H9 (cell line): ENCODE results near the gene DTWD2. TPM values are rescaled to one million over a fixed set of nuclear protein-coding genes. Genes with fewer than 3 reads are reported as not detected.

Source experiments
- DNase-seq: peaks from one replicate; pipeline ENCODE4 v3.0.0-alpha.2; 2017
- H2AFZ ChIP-seq: one replicate; pipeline ENCODE4 v1.6.1; 2013; ENCODE audit warnings: mild to moderate bottlenecking, low read length, control low read depth, moderate library complexity
- H2AK5ac ChIP-seq: 2 replicates; pipeline ENCODE4 v1.6.1; 2013; ENCODE audit warnings: low read length, control low read depth, mixed read lengths; ENCODE audit not compliant: insufficient read length
- H2BK120ac ChIP-seq: one replicate; pipeline ENCODE4 v1.6.1; 2013; ENCODE audit warnings: low read depth, mild to moderate bottlenecking, low read length, control low read depth, inconsistent platforms; ENCODE audit not compliant: poor library complexity, severe bottlenecking
- H2BK12ac ChIP-seq: 2 replicates; pipeline ENCODE4 v1.6.1; 2013; ENCODE audit warnings: low read length, control low read depth, mixed read lengths, low read depth; ENCODE audit not compliant: insufficient read length
- H2BK15ac ChIP-seq: 2 replicates; pipeline ENCODE4 v1.6.1; 2013; ENCODE audit warnings: low read depth, low read length, control low read depth
- H2BK20ac ChIP-seq: one replicate; pipeline ENCODE4 v1.6.1; 2013; ENCODE audit warnings: low read depth, mild to moderate bottlenecking, low read length, control low read depth, inconsistent platforms; ENCODE audit not compliant: poor library complexity, severe bottlenecking
- H2BK5ac ChIP-seq: 2 replicates; pipeline ENCODE4 v1.6.1; 2013; ENCODE audit warnings: low read length, control low read depth, mixed read lengths; ENCODE audit not compliant: insufficient read length
- H3K14ac ChIP-seq: 2 replicates; pipeline ENCODE4 v1.6.1; 2013; ENCODE audit warnings: low read length, control low read depth; ENCODE audit not compliant: insufficient read depth
- H3K18ac ChIP-seq: 2 replicates; pipeline ENCODE4 v1.6.1; 2013; ENCODE audit warnings: low read depth, mild to moderate bottlenecking, mixed read lengths, low read length, control low read depth; ENCODE audit not compliant: insufficient read length
- H3K23ac ChIP-seq: 2 replicates; pipeline ENCODE4 v1.6.1; 2013; ENCODE audit warnings: low read length, control low read depth, mixed read lengths, low read depth; ENCODE audit not compliant: insufficient read length
- H3K23me2 ChIP-seq: 2 replicates; pipeline ENCODE4 v1.6.1; 2013; ENCODE audit warnings: low read depth, mild to moderate bottlenecking, mixed read lengths, low read length, control low read depth; ENCODE audit not compliant: insufficient read length, poor library complexity, severe bottlenecking
- H3K27ac ChIP-seq: 2 replicates; pipeline ENCODE4 v1.5.1; 2013; ENCODE audit warnings: low read length, control low read depth, mixed read lengths, low read depth; ENCODE audit not compliant: insufficient read length
- H3K27me3 ChIP-seq: 2 replicates; pipeline ENCODE4 v1.6.1; 2013; ENCODE audit warnings: low read length, control low read depth, inconsistent platforms; ENCODE audit not compliant: insufficient read depth
- H3K4ac ChIP-seq: 2 replicates; pipeline ENCODE4 v1.6.1; 2013; ENCODE audit warnings: low read depth, mild to moderate bottlenecking, control low read depth, inconsistent platforms, low read length, moderate library complexity
- H3K4me1 ChIP-seq: 2 replicates; pipeline ENCODE4 v1.6.1; 2013; ENCODE audit warnings: low read length, control low read depth, inconsistent platforms; ENCODE audit not compliant: insufficient read depth
- H3K4me2 ChIP-seq: 2 replicates; pipeline ENCODE4 v1.6.1; 2013; ENCODE audit warnings: low read length, control low read depth, mixed read lengths; ENCODE audit not compliant: insufficient read length, insufficient read depth
- H3K56ac ChIP-seq: 2 replicates; pipeline ENCODE4 v1.6.1; 2013; ENCODE audit warnings: low read depth, mild to moderate bottlenecking, mixed read lengths, low read length, control low read depth; ENCODE audit not compliant: insufficient read length
- H3K79me1 ChIP-seq: 2 replicates; pipeline ENCODE4 v1.6.1; 2013; ENCODE audit warnings: low read depth, mild to moderate bottlenecking, moderate library complexity, low read length, control low read depth, inconsistent platforms; ENCODE audit not compliant: insufficient read depth, poor library complexity, severe bottlenecking
- H3K79me2 ChIP-seq: 2 replicates; pipeline ENCODE4 v1.6.1; 2013; ENCODE audit warnings: low read length, control low read depth, inconsistent platforms; ENCODE audit not compliant: insufficient read depth
- H3K9ac ChIP-seq: 2 replicates; pipeline ENCODE4 v1.6.1; 2013; ENCODE audit warnings: low read length, control low read depth, mixed read lengths; ENCODE audit not compliant: insufficient read length; ENCODE audit errors: extremely low read depth
- H3K9me3 ChIP-seq: one replicate; pipeline ENCODE4 v1.6.1; 2013; ENCODE audit warnings: low read depth, low read length, inconsistent platforms; ENCODE audit not compliant: control insufficient read depth
- H3T11ph ChIP-seq: one replicate; pipeline ENCODE4 v1.6.1; 2013; ENCODE audit warnings: mild to moderate bottlenecking, low read length, control low read depth, inconsistent platforms
- H4K20me1 ChIP-seq: one replicate; pipeline ENCODE4 v1.6.1; 2013; ENCODE audit not compliant: control insufficient read depth, insufficient read length, insufficient read depth
- H4K5ac ChIP-seq: 2 replicates; pipeline ENCODE4 v1.6.1; 2013; ENCODE audit warnings: low read depth, mild to moderate bottlenecking, mixed read lengths, low read length, control low read depth; ENCODE audit not compliant: insufficient read length
- H4K8ac ChIP-seq: replicated peaks from 2 replicates; pipeline ENCODE4 v1.6.1; 2013; ENCODE audit warnings: low read length, control low read depth, mixed read lengths, low read depth; ENCODE audit not compliant: insufficient read length
- H4K91ac ChIP-seq: 2 replicates; pipeline ENCODE4 v1.6.1; 2013; ENCODE audit warnings: low read depth, mild to moderate bottlenecking, moderate library complexity, mixed read lengths, low read length, control low read depth; ENCODE audit not compliant: insufficient read length
- H3K27ac Mint-ChIP-seq, 3 experiments: 2 replicates in 2 of 3; 3 replicates in 1 of 3; pipeline ENCODE4 v1.8.0; 2020 to 2021; ENCODE audit warnings: mixed read lengths in 3 of 3, mild to moderate bottlenecking in 1 of 3, moderate library complexity in 1 of 3
- H3K27me3 Mint-ChIP-seq: 2 replicates; pipeline ENCODE4 v1.8.0; 2021; ENCODE audit warnings: low read depth, mild to moderate bottlenecking, moderate library complexity, mixed read lengths
- H3K36me3 Mint-ChIP-seq, 3 experiments: 2 replicates in 2 of 3; 3 replicates in 1 of 3; pipeline ENCODE4 v1.8.0; 2020 to 2021; ENCODE audit warnings: low read depth in 3 of 3, mixed read lengths in 3 of 3; ENCODE audit not compliant: insufficient read depth in 1 of 3
- H3K4me1 Mint-ChIP-seq, 2 experiments: 2 replicates each; pipeline ENCODE4 v1.8.0; 2020; ENCODE audit warnings: mixed read lengths in 2 of 2
- H3K4me3 Mint-ChIP-seq, 2 experiments: 2 replicates in 1 of 2; 3 replicates in 1 of 2; pipeline ENCODE4 v1.8.0; 2020 to 2021; ENCODE audit warnings: mild to moderate bottlenecking in 2 of 2, mixed read lengths in 2 of 2, moderate library complexity in 1 of 2
- H3K9me3 Mint-ChIP-seq, 2 experiments: 2 replicates in 1 of 2; 3 replicates in 1 of 2; pipeline ENCODE4 v1.8.0; 2020; ENCODE audit warnings: mild to moderate bottlenecking in 2 of 2, mixed read lengths in 2 of 2, moderate library complexity in 1 of 2
- WGBS: extraction: QIAGEN DNeasy Blood & Tissue Kit; methylation state at CpG from one replicate; pipeline ENCODE4 v1.1.7; 2013; ENCODE audit warnings: missing lambda C conversion rate, low lambda C conversion rate, mixed read lengths; ENCODE audit not compliant: insufficient read length; ENCODE audit errors: extremely low coverage; 5-methylcytosine and 5-hydroxymethylcytosine counted together
- total RNA-seq: library from RNA; stranded (reverse); gene quantifications from 2 replicates; pipeline ENCODE4 v1.2.1, GENCODE V29; 2021
- TF ChIP-seq, protein P1 (sequence below): fragments of 200-600 bp; sonication (generic); conservative IDR thresholded peaks from 3 replicates; pipeline ENCODE4 v1.8.0; 2021; ENCODE audit warnings: antibody characterized with exemption, mild to moderate bottlenecking

DTWD2 gene
- total RNA-seq, 1 experiment from 2014 or later: 10.8 TPM

DNA sequence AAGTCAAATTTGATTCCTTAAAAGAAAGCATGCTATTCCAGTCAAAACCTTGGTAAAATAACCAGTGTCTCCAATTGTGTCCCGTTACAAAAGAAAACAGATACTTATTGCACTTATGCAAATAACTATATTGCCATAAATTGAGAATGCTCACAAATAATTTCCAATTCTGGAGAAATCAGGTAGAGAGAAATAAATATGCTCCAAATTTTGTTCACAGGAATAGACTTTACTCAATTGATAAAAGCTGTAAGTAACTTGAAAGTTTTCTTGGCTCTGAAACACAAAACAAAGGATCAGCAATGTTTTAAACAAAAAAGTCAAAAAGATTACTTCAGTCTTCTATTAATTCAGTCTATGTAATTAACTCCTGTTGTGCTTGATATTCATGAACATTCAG lies 7.8 kb upstream of the DTWD2 start:
- no peak overlapping the region for H2BK120ac ChIP-seq
- peaks cover 69 to 75% of the 10 kb centered on the region in 2 experiments for H3K9me3 Mint-ChIP-seq
- H2BK15ac ChIP-seq: no peak overlapping the region
- no peaks in the 10 kb centered on the region for H3K79me2 ChIP-seq
- no peak overlapping the region for H3K23ac ChIP-seq
- H3K23me2 ChIP-seq: no peaks in the 10 kb centered on the region
- H3K36me3 Mint-ChIP-seq: peaks cover 22 to 57% (median 28%) of the 10 kb centered on the region in 3 experiments
- H4K91ac ChIP-seq: no peak overlapping the region
- H3K27ac Mint-ChIP-seq: no peak overlapping the region
- no peak overlapping the region for H2BK5ac ChIP-seq
- no peak overlapping the region for H2BK12ac ChIP-seq
- no peaks in the 10 kb centered on the region for H3K4me1 Mint-ChIP-seq
- no peak overlapping the region for H3K4me3 Mint-ChIP-seq
- no peaks in the 10 kb centered on the region for H3K27me3 ChIP-seq
- no peak for DNase-seq
- H3K9me3 ChIP-seq: peaks cover 17% of the 10 kb centered on the region
- WGBS: no CpG with 5 or more reads among the region's 1 CpG
- no peak overlapping the region for H2AFZ ChIP-seq
- TF ChIP-seq, protein P1, sequence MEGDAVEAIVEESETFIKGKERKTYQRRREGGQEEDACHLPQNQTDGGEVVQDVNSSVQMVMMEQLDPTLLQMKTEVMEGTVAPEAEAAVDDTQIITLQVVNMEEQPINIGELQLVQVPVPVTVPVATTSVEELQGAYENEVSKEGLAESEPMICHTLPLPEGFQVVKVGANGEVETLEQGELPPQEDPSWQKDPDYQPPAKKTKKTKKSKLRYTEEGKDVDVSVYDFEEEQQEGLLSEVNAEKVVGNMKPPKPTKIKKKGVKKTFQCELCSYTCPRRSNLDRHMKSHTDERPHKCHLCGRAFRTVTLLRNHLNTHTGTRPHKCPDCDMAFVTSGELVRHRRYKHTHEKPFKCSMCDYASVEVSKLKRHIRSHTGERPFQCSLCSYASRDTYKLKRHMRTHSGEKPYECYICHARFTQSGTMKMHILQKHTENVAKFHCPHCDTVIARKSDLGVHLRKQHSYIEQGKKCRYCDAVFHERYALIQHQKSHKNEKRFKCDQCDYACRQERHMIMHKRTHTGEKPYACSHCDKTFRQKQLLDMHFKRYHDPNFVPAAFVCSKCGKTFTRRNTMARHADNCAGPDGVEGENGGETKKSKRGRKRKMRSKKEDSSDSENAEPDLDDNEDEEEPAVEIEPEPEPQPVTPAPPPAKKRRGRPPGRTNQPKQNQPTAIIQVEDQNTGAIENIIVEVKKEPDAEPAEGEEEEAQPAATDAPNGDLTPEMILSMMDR: no peak
- no peak overlapping the region for H3K18ac ChIP-seq
- no peak overlapping the region for H4K5ac ChIP-seq
- H4K20me1 ChIP-seq: no peaks in the 10 kb centered on the region
- no peak overlapping the region for H3K27ac ChIP-seq
- no peak overlapping the region for H2BK20ac ChIP-seq
- no peaks in the 10 kb centered on the region for H3K4me1 ChIP-seq
- no peak overlapping the region for H3T11ph ChIP-seq
- no peak overlapping the region for H3K9ac ChIP-seq
- H3K4me2 ChIP-seq: no peak overlapping the region
- no peak overlapping the region for H3K56ac ChIP-seq
- H3K14ac ChIP-seq: no peak overlapping the region
- H3K79me1 ChIP-seq: no peaks in the 10 kb centered on the region
- no peak overlapping the region for H2AK5ac ChIP-seq
- no peak overlapping the region for H3K4ac ChIP-seq
- no peaks in the 10 kb centered on the region; the same call in 1 of the 2 replicates for H3K27me3 Mint-ChIP-seq
- H4K8ac ChIP-seq: no peak overlapping the region
